HG03575 (cell line): ENCODE measurements around the gene SCIN.
"Not testable (repeated sequence)": the region's sequence is repeated elsewhere in the genome, so short reads cannot be mapped to it uniquely, and the experiment has no call there.

ENCODE experiments used
- ATAC-seq: cut with Tn5 transposase; IDR thresholded peaks from one replicate; pipeline ENCODE4 v1.9.1; 2021; ENCODE audit not compliant: unreplicated experiment, insufficient number of reproducible peaks, low FRiP score; ENCODE audit errors: extremely low read depth

Gene SCIN

DNA sequence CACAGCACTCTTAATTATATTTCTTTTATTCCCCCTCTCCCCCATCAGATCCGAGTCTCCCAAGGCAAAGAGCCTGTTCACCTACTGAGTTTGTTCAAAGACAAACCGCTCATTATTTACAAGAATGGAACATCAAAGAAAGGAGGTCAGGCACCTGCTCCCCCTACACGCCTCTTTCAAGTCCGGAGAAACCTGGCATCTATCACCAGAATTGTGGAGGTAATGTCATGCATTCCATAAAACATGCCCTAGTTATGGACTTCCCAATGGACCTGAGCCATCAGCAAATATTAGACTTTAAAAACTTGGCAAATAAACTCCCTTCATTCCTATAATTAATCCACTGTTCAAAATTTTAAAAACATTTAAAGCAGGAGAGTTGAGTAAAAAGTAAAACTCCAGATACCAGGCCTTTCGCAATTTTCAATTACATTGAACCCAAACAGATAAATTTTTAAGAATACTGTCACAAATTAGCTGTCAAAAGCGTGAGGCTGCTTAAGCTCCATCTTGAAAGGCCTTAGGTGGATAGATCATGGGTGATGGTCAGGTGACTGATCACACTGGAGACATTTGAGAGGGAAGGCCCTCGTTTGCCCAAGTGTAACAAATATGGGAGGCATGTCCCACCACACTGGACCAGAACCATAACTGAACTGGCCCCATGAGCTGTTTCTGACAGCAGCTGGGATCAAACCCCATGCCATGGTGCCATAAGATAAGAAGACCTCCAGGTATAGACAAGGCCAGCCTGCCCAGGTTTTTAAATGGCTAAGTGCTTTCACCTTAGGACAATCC lies 70.0 kb downstream of the SCIN start:
- ATAC-seq: no peak

DNA sequence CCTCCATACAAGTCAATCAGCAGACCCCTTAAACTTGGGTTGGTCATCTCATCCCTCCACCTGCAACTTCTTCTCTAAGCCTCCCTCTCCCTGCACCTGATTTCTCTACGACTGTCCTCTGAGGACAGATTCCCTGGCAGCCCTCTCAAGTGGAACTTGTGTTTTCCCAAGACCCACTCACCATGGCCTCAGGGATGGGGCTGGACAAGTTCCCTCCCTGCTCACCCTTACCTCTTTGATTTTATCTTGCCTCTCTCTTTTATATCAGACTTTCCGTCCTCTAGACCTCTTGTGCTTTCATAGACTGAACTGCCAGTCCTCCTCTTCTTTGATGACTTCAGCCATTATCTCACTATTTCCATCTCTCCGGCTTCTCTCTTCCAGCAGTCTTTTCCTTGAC lies 70.7 kb downstream of the SCIN start:
- no peak for ATAC-seq

DNA sequence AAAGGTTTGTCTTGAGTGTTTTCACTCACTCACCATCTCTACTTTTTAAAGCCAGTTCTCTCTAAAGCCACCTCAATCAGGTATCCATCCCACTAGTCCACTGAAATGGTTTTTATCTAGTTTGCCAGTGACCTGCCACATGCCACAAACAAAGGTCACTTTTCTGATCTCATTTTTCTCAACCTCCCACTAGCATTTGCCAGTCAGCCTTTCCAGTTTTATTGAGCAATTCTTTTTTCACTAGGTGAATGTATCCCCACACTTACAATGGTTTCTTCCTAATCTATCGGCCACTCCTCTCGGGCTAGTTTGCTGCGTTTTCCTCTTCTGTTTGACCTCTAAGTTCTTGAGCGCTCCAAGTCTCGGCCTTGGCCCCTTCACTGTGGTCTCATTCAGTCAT lies 72.0 kb downstream of the SCIN start:
- no peak for ATAC-seq

DNA sequence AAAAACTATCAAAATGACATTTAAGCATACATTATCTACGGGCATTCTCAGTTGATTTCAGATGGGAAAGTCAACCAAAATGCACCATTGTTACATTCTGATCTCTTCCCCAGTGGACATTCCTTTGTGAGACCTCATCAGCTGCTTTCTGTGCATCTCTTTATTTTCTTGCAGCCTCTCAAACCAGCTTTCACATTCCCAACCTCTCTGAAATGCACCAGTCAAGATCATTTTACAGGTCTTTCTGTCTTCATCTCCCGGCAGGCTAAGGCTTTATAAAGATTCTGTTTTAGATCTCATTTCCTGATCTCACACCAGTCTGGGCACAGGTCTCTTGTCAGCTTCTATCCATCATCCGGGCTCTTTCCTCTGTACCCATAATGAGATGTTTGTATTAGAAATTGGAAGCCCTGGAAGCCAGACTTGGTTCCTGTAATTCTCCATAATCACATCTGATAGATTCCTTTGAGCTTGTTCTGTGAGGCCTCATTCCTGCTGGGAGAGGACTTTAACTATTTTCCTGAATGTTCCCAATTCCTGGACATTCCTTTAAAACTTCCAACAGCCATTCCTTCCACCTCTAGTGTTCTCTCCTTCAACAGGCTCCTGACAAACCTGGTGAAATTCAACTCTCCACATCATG lies 72.6 kb downstream of the SCIN start:
- no peak for ATAC-seq

DNA sequence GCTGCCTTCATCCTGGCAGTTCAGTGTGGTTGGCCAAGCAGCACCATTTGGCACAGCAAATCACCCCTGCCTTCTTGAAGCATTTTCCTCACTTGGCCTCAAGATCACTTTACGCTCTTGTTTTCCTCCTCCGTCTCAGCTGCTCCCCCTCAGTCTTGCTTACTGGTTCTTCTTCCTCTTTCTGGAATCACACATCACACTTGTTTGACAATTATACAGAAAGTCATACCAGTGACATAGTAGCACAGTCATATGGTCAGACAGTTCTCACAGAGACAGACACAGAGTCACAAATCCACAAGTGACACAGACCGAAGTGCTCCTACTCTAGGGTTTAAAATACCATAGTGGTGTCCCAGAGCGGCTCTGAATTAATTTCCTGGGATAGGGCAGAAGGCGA lies 73.1 kb downstream of the SCIN start:
- no peak for ATAC-seq

DNA sequence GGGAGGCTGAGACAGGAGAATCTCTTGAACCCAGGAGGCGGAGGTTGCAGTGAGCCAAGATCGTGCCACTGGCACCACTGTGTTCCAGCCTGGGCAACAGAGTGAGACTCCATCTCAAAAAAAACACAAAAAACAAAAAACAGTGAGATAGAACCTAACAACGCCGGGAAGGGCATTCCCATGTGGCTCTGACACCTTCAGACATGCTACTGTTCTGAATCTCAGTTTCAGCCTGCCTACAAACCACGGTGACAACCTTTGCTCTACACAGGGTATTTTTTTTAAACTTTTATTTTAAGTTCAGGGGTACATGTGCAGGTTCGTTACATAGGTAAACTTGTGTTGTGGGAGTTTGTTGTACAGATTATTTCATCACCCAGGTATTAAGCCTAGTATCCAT lies 74.7 kb downstream of the SCIN start:
- not testable (repeated sequence) for ATAC-seq

DNA sequence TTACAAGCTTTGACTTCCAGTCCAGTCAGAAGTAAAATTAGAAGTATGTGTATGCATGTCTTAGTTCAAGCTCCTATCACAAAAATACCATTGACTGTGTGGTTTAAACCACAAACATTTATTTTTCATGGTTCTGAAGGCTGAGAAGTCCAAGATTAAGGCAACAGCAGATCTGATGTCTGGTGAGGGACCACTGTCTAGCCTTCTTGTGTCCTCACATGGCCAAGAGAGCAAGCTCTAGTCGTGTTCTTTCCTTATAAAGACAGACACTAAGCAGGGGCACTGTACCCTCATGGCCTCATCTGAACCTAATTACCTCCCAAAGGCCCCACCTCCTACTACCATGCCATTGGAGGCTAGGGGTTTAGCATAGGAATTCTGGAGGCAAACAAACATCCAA lies 75.6 kb downstream of the SCIN start:
- ATAC-seq: no peak

DNA sequence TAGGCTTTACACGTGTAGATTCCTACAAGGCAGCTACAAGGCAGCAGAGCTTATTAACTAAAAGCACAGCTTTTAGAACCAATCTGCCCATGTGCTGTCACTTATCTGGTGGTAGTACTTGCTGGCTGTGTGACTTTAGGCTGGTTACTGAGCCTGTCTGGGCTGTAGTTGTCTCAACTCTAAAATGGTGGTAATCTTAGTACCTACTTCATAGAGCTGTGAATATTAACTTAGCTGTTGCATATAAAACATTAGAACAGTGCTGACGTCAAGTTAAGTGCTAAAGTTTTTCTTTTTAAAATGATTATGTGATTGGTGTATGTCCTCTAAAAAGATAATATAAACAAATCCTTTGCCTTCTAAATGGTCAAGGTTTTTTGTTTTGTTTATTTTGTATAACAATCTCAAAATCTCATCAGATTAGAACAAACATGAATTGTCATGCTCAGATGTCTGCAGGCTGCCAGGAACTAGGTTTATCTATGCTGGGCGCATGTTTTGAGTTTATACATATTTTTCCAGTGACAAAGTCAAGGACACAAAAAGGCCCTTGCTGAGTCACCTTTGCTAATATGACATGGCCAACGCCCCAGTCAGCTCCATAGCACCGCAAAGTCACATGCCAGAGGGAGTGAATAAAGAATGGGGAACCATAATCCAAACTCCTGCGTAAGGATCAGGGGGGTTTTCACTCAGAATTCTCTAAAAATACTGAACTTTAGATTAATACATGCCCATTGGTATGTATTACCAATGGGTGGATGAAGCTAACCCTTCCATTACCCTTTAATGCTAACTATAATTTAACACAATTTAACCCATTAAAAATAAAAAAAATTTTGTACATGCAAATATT lies 77.1 kb downstream of the SCIN start:
- ATAC-seq: no peak

DNA sequence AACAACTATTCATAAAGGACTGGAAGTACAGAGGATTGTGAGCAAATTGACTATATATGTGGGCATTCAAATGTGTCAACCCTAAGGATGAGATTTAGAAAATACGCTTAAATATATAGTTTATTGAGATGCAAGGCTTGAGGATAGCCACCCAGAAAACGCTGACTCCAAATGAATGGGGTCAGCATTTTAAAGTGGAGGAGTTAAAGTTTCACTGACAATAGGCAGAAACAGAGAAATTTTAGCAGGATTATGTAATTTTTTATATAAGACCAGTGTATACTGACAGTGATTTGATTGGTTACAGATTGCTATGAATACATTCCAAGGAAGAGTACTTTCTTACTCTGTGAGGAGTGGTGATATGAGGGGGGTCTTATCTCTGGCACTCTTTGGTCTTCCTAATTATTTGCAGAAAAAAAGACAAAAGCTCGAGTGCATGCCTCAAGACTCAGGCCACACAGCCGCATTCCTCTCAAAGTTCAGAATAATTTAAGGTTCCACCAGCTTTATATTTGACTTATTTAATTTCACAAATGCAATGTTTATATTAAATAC lies 78.3 kb downstream of the SCIN start:
- no peak for ATAC-seq

DNA sequence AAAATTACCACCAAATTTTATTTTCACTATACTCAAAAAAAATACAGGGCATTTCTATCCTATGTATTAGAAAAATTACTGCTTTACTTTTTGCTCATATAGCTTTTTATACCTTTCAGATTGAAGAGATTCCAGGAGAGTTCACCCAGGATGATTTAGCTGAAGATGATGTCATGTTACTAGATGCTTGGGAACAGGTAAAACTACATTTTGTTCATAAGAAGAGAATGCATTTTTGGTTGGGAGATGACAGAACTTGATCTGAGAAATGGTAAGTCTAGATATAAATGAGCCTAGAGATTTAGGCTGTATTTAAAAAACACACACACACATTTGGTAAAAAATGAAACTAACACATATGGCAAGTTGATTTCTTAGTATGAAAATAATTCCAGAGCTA lies 78.8 kb downstream of the SCIN start:
- ATAC-seq: no peak

DNA sequence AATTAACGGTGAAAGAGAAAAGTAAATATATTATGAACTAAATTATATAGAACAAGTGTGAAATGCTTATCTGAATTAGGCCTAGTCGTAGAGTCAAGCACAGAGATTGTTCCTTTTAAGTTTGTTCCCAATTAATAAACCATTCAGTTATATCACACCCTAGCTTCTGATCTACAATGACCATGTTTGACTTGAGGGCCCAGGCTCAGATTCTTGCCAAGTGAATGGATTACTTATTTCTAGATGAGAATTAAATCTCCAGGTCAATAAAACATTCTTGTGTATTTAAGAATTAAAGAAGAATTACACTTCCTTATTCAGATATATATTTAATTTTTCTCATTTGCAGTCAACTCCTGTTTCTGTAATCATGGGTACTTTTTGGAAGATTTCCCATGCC lies 79.6 kb downstream of the SCIN start:
- no peak for ATAC-seq

DNA sequence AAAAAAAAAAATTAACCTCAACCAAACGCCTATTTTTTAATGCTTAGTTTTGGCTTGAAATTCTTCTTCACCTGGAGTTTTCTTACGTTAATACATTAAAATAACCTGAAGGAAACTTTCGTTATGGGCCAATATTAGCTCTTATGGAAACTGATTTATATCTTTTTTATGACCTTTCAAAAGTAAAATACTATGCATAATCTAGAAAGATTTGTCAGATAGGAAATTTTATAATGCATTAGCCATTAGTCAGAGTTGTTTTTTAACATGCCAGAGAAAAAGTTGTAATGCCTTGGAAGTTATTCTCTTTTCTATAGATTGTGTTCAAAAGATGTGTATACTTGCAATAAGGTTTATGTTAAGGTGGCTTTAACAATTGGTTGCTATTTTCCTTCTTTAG lies 82.6 kb downstream of the SCIN start:
- no peak for ATAC-seq

DNA sequence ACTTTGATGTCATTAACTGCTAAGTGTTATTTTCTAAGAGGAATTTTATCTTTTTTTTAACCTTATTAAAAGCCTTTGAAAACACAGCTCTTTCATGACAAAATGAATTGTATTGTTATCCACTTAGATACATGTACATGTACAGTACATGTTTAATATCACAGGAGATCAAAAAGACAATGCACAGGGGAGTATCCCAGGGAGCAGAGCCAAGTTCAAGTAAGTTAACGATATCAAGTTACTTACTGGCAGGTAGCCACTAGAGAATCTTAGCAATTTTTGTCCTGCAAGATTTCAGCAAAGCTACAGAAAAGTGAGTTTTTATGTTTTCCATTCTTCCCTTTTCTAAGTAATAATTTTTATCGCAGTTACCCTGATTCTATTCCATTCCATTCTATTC lies 83.0 kb downstream of the SCIN start:
- ATAC-seq: no peak

DNA sequence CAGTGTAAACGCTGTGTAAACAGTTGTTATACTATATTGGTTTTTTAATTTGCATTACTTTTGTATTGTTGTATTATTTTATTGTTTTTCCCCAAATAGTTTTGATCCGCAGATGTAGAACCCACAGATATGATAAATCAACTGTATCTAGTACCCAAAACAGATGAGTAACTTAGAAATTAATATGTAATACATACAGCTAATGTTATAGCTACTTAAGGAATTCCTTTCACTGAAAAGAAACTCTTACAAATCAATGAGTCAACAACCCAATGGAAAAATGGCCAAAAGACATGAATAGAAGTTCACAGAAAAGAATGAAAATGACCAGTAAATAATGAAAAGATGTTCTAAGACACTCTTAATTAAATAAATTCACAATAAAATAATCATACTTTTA lies 84.6 kb downstream of the SCIN start:
- no peak for ATAC-seq

DNA sequence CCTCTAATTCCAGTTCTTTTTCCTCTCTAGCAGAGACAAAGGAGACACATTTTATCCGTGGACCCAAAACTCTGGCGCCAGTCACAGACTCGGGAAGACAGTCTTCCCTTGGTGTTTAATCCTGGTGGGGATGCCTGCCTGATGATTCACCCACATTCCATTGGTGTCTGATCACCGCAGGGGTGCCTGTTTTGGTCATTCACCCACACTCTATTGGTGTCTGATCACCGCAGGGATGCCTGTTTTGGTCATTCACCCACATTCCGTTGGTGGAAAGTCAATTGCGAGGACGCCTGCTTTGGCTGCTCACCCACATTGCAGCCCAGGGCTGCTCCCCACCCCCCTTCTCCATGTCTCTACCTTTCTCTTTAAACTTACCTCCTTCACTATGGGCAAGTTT lies 89.9 kb downstream of the SCIN start:
- ATAC-seq: not testable (repeated sequence)

DNA sequence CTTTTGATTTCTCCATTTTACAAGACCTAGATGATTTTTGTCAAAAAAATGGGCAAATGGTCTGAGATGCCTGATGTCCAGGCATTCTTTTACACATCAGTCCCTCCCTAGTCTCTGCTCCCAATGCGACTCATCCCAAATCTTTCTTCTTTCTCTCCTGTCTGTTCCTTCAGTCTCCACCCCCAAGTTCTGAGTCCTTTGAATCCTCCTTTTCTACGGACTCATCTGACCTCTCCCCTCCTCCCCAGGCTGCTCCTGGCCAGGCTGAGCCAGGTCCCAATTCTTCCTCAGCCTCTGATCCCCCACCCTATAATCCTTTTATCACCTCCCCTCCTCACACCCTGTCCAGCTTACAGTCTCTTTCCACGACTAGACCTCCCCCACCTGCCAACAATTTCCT lies 90.5 kb downstream of the SCIN start:
- not testable (repeated sequence) for ATAC-seq

DNA sequence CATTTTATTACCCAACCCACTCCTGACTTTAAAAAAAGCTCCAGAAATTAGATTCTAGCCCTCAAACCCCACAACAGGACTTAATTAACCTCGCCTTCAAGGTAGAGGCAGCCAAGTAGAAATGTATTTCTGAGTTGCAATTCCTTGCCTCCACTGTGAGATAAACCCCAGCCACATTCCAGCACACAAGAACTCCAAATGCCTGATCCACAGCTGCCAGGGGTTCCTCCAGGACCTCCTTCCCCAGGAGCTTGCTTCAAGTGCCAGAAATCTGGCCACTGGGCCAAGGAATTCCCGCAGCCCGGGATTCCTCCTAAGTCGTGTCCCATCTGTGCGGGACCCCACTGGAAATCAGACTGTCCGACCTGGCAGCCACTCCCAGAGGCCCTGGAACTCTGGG lies 91.1 kb downstream of the SCIN start:
- ATAC-seq: no peak

DNA sequence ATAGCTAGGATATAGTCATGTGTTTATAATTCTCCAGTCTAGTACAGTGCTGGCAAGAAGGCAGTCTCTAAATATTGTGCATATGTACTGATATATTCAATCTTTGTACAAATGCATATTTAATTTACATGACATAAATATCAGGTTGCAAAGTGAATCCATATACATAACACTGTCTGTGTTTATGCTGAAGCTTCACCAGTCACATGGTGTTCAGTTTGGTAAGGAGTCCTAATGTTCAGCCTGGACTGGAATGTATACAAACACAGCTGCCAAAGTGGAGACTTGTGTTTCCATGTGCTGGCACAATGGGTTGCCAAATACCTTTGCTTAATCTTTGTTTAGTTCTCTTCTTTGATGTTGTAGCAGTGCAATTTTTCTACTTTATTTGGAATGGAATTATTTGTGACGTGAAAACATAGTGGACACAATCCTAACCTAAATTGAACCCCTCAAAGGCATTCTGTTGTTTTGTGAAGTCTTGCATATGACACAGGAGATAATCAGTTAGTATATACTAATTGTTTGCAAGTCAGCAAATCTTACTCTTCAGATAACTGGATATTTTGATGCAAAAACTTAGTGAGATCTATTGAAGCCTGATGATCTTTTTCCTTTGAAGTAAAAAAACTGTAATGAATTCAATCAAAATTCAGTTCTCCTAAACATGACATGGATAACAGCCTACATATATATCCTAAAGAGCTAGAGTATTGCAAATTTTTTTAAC lies 99.6 kb downstream of the SCIN start:
- no peak for ATAC-seq
